Upper lobe of left lung (tissue), 6 donors: ENCODE measurements around the gene AACS. TPM values are rescaled to one million over a fixed set of nuclear protein-coding genes. Genes with fewer than 3 reads are reported as not detected.

Experiments used
- ATAC-seq, 2 donors: fragments of 200-7000 bp; cut with Tn5 transposase; one replicate each; pipeline ENCODE4 v1.9.1; 2022; ENCODE audit warnings: mild to moderate bottlenecking in 2 of 2, moderate library complexity in 2 of 2; ENCODE audit not compliant: low FRiP score in 2 of 2
- DNase-seq, 2 donors: peaks; one replicate each; pipeline ENCODE4 v3.0.0-alpha.2; 2019 to 2020
- H3K27ac ChIP-seq, 4 donors: fragments of 200-600 bp; sonication (generic); one replicate each; pipeline ENCODE4 v1.5.1; 2016 to 2019
- H3K27me3 ChIP-seq, 4 donors: fragments of 200-600 bp; sonication (generic); one replicate each; pipeline ENCODE4 v1.5.1; 2017 to 2019
- H3K36me3 ChIP-seq, 4 donors: fragments of 200-600 bp; sonication (generic); one replicate each; pipeline ENCODE4 v1.5.1; 2016 to 2019
- H3K4me1 ChIP-seq, 4 donors: fragments of 200-600 bp; sonication (generic); one replicate each; pipeline ENCODE4 v1.5.1; 2018 to 2019
- H3K4me3 ChIP-seq, 4 donors: fragments of 200-600 bp; sonication (generic); one replicate each; pipeline ENCODE4 v1.5.1; 2017 to 2019; ENCODE audit warnings: mild to moderate bottlenecking in 2 of 4, moderate library complexity in 1 of 4
- H3K9me3 ChIP-seq, 4 donors: fragments of 200-600 bp; sonication (generic); one replicate each; pipeline ENCODE4 v1.5.1; 2018 to 2019
- EP300 ChIP-seq, 4 donors: sonication (generic); formaldehyde crosslinking; IDR thresholded peaks; one replicate each; pipeline ENCODE4 v1.5.1; 2017; ENCODE audit warnings: antibody characterized with exemption in 4 of 4, control low read depth in 2 of 4
- POLR2A ChIP-seq, 4 donors: fragments of 450-650 bp; IDR thresholded peaks; one replicate each; pipeline ENCODE4 v1.5.1; 2016 to 2017; ENCODE audit warnings: antibody characterized with exemption in 4 of 4, mild to moderate bottlenecking in 2 of 4
- POLR2AphosphoS5 ChIP-seq, 2 donors: sonication (generic); formaldehyde crosslinking; IDR thresholded peaks; one replicate each; pipeline ENCODE4 v1.5.1; 2017; ENCODE audit warnings: antibody characterized with exemption in 2 of 2
- WGBS, 2 donors: methylation state at CpG; one replicate each; pipeline ENCODE4 v1.1.5; 2017 to 2018; 5-methylcytosine and 5-hydroxymethylcytosine counted together
- total RNA-seq, 6 donors: library from RNA; depleted of rRNA in 4 of 6; stranded (reverse); fragments of >200 nt in 4 of 6; gene quantifications; one replicate each; pipeline versions ENCODE4 v1.1.0 to v1.2.1, GENCODE V29; 2016 to 2021
- TF ChIP-seq, protein P1 (sequence below), 6 experiments: fragments of 450-650 bp in 4 of 6; fragments of 200-600 bp in 2 of 6; sonication (generic) in 2 of 6; IDR thresholded peaks; one replicate each; pipeline ENCODE4 v1.5.1; 2016 to 2019; ENCODE audit warnings: antibody characterized with exemption in 6 of 6
- donor health status: DM: no; HTN: no; CAD: no; lungs with moderate emphysema.
- donor health status: DM: no; HTN: yes; CAD: no; lungs with severe emphysema.

Gene AACS
- total RNA-seq, 6 donors from 2014 or later = 14.7 to 28.6 (median 25.5) TPM

DNA sequence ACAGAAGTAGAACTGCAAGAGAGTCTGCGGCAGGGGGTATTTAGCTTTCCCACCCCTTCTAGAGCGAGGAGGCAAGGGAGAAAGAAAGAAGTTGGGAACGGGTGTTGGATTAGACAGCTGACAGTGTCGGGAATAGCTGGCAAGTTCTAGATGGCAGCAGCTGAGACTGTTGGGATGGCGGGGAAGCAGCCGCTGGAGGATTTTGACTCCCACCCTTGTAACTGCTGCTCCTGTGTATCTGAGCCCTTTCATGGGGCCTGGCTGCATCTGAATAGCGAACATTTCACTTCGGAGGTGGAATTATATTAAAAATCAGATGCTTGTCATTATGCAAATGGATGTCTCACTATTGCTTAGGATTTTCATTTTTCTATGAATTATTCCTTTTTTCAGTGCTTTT, 104.6 kb downstream of the AACS start:
- no peaks in the 10 kb centered on the region for H3K36me3 ChIP-seq
- ATAC-seq (no peak), DNase-seq (no peak)
- H3K27ac ChIP-seq = no peak overlapping the region
- no peak for TF ChIP-seq POLR2AphosphoS5 (IDR thresholded peaks at IDR 0.05)
- TF ChIP-seq POLR2A (IDR thresholded peaks at IDR 0.05) = no peak
- TF ChIP-seq, protein P1, sequence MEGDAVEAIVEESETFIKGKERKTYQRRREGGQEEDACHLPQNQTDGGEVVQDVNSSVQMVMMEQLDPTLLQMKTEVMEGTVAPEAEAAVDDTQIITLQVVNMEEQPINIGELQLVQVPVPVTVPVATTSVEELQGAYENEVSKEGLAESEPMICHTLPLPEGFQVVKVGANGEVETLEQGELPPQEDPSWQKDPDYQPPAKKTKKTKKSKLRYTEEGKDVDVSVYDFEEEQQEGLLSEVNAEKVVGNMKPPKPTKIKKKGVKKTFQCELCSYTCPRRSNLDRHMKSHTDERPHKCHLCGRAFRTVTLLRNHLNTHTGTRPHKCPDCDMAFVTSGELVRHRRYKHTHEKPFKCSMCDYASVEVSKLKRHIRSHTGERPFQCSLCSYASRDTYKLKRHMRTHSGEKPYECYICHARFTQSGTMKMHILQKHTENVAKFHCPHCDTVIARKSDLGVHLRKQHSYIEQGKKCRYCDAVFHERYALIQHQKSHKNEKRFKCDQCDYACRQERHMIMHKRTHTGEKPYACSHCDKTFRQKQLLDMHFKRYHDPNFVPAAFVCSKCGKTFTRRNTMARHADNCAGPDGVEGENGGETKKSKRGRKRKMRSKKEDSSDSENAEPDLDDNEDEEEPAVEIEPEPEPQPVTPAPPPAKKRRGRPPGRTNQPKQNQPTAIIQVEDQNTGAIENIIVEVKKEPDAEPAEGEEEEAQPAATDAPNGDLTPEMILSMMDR (IDR thresholded peaks at IDR 0.05) = no peak
- TF ChIP-seq EP300 (IDR thresholded peaks at IDR 0.05) = no peak
- WGBS, 2 donors = 76 to 81% methylated on average over 8 of the region's 8 CpGs
- H3K4me3 ChIP-seq = no peak overlapping the region
- no peaks in the 10 kb centered on the region for H3K27me3 ChIP-seq
- H3K4me1 ChIP-seq = no peaks in the 10 kb centered on the region
- no peaks in the 10 kb centered on the region for H3K9me3 ChIP-seq

DNA sequence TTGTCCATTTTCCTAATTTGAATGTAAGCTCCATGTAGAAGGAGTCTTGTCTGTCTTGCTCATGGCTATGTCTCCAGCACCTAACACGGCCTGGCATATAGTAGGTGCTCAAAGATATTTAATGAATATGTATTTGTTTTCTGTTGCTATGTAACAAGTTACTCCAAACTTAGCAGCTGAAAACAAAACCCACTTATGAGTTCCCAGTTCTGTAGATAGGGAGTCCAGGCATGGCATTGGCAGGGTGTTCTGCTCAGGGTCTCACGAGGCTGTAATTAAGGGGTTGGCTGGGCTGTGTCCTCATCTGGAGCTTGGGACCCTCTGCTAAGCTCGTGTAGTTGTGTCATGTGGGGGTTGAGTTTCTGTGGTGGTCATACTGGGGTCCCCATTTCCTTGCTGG, 106.0 kb downstream of the AACS start:
- DNase-seq (no peak), ATAC-seq (no peak)
- Histone ChIP-seq H3K36me3 (no peaks in the 10 kb centered on the region), H3K4me1 (no peaks in the 10 kb centered on the region), H3K4me3 (no peak overlapping the region), H3K9me3 (peaks cover 0 to 6% (median 0%) of the 10 kb centered on the region in 4 donors), H3K27ac (no peak overlapping the region), H3K27me3 (no peaks in the 10 kb centered on the region)
- 69 to 70% methylated on average over 3 of the region's 3 CpGs for WGBS, 2 donors
- TF ChIP-seq POLR2A (IDR thresholded peaks at IDR 0.05) (no peak), EP300 (IDR thresholded peaks at IDR 0.05) (no peak), POLR2AphosphoS5 (IDR thresholded peaks at IDR 0.05) (no peak)
- TF ChIP-seq, protein P1 (IDR thresholded peaks at IDR 0.05) = no peak

DNA sequence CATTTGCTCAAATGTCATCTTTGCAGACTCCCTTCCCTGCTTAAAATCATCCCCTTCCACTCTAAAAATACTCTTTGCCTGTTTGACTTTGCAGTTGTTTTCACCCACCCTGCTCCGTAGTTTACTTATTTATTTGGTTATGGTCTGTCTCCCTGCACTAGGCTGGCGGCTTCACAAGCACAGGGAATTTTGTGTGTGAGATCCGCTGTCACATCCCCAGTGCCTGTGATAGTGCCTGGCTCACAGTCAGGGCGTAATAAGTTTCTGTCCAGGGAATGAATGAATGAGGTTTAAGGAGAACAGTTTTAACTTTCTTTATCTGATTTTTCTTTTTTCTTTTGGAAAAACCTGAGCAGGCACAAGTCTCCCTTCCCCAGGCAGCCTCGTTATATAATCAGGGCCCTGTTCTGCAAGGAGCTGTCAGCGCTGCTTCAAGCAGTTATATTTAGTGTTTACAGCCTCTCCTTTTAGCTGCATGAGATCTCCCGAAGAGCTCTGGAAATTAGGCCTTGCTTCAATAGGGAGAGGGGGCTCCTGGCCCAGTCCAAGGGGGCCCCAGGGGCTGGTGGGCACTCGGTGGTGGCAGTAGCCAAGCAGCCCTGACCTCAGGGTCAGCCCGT, 107.1 kb downstream of the AACS start:
- ATAC-seq (no peak), DNase-seq (no peak)
- H3K27ac ChIP-seq = no peak overlapping the region
- no peaks in the 10 kb centered on the region for H3K36me3 ChIP-seq
- peaks cover 0 to 6% (median 0%) of the 10 kb centered on the region in 4 donors for H3K9me3 ChIP-seq
- H3K27me3 ChIP-seq = no peaks in the 10 kb centered on the region
- no peak overlapping the region for H3K4me3 ChIP-seq
- TF ChIP-seq EP300 (IDR thresholded peaks at IDR 0.05) (no peak), POLR2A (IDR thresholded peaks at IDR 0.05) (no peak), POLR2AphosphoS5 (IDR thresholded peaks at IDR 0.05) (no peak)
- TF ChIP-seq, protein P1 (IDR thresholded peaks at IDR 0.05) = no peak
- whole genome bisulfite sequencing, 2 donors = 71 to 81% methylated on average over 7 to 9 of the region's 9 CpGs
- no peaks in the 10 kb centered on the region for H3K4me1 ChIP-seq

DNA sequence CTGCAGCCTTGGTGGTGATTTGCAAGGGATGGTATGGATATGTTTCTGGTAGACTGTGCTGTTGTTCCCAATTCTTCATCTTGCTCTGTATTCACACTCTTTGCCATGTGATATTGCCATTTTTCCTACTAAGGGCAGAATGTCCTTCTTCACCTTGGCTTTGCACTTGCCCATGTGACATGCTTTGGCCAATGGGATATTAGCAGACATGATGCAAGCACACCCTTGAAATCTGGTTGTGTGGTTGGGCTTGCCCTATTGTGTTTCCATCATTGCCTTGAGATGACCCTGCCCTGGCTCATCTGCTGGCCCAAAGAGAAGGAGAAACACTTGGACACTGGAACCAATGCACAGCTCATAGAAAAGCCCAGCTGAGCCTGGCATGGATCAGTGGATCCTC, 110.3 kb downstream of the AACS start:
- H3K4me1 ChIP-seq = no peaks in the 10 kb centered on the region
- H3K27me3 ChIP-seq = no peaks in the 10 kb centered on the region
- DNase-seq (no peak), ATAC-seq (no peak)
- peaks cover 0 to 6% (median 0%) of the 10 kb centered on the region in 4 donors for H3K9me3 ChIP-seq
- H3K4me3 ChIP-seq = no peak overlapping the region
- H3K27ac ChIP-seq = no peak overlapping the region
- H3K36me3 ChIP-seq = no peaks in the 10 kb centered on the region
- TF ChIP-seq, protein P1 (IDR thresholded peaks at IDR 0.05) = no peak

DNA sequence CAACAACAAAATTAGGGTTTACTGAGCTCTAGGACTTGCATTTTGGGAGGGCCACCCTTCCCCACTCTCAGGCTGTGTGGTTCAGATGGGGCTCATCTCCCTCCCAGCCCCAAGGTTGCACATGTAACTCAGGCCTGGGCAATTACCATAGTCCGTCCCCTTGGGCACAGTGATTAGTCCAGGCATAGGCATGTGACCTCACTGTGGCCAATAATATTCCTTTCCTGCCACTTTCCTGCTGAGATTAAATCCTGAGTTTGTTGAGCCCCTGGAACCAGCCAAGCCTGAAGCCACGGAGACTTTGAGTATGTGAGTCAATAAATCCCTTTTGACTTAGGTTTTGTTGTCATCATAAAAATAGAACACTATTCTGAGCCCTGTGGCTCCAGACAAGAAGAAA, 113.0 kb downstream of the AACS start:
- H3K4me1 ChIP-seq = peaks cover 0 to 4% (median 2%) of the 10 kb centered on the region in 4 donors
- DNase-seq (no peak), ATAC-seq (no peak)
- no peak overlapping the region for H3K27ac ChIP-seq
- H3K27me3 ChIP-seq = no peaks in the 10 kb centered on the region
- WGBS, 2 donors = 38 to 71% methylated on average over 1 to 2 of the region's 2 CpGs
- H3K4me3 ChIP-seq = no peak overlapping the region
- no peaks in the 10 kb centered on the region for H3K36me3 ChIP-seq
- H3K9me3 ChIP-seq = peaks cover 0 to 6% (median 0%) of the 10 kb centered on the region in 4 donors
- TF ChIP-seq EP300 (IDR thresholded peaks at IDR 0.05) = no peak
- TF ChIP-seq, protein P1 (IDR thresholded peaks at IDR 0.05) = no peak
- TF ChIP-seq POLR2A (IDR thresholded peaks at IDR 0.05) = no peak
- no peak for TF ChIP-seq POLR2AphosphoS5 (IDR thresholded peaks at IDR 0.05)
